Measurements from ENCODE around the gene C9orf153.
A peak's percentile ranks its signal among the peaks of the same experiment; 100 is the strongest.
"Not testable (repeated sequence)": the region's sequence is repeated elsewhere in the genome, so short reads cannot be mapped to it uniquely, and the experiment has no call there.

Gene C9orf153

DNA sequence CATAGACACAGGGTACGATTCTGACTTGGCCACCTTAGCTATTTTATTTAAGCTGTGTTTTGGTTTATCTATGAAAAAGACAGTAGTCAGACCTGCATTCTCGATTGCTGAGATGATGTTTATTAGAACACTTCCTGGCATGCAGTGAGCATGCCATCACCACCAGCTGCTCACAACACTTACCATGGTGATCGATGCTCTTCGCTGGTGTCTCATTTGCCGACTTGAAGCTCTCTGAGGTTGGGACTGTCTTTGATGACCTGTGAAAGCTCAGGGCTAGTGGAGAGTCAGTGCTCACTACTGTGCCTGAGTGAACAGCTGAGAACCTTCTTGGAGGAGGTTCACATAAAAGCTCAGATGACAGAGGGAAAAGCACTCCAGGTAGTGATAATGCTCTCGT, 4.4 kb upstream of the C9orf153 start:
- DNase-seq (no peak), ATAC-seq (no peak)

DNA sequence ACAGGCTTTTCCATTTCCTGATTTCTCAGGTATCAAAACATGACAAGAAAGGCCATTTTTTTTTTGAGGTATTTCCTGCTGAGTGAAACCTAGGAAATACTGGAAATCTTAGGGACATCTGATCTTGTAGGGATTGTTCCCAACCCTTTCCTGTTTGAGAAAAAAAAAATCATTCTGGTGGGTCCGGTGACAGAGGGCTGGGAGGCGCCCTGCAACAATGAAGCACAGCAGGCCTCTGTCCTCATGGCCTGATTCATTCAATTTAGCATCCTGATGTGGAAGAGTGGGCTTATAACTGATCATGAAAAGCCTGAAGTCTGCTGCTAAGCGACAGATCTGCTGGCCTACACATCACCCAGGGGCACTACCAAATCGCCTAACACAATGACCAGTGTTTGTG, 3.0 kb upstream of the C9orf153 start:
- DNase-seq = no peak
- no peak for ATAC-seq

DNA sequence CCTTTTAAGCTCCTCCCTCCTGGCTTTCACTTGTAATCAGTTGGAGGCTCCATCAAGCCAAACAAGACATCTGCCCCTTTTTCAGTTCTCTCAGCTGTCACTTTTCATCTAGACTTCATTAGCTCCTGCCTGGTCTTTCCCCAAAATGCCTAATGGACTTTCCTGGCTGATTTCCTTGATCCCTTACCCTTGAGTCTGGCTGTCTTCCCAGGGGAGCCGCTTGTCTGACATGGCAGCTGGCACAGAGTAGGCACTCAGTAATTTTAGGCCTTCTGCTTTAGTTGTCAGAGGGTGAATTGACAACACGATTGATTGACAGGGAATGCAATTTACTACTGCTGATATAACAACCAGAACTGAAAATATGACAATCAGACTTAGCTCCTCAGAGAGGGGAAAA, 2.1 kb downstream of the C9orf153 start:
- DNase-seq (no peak), ATAC-seq (no peak)

DNA sequence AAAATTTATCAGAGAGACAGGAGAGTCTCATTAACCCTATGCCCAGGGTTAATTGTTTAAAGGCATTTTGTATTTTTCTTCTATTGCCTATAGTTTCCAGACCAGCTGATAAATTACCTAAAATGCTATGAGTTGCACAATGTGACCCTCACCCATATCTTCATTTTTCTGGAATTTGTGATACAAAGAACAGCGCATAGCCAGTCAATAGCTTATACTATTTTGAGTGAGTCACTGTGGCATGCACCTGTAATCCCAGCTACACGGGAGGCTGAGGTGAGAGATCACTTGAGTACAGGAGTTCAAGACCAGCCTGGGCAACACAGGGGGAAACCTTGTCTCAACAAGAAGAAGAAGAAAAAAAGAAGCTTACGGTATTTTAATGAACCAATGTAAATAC, 2.8 kb downstream of the C9orf153 start:
- DNase-seq (no peak), ATAC-seq (no peak)

DNA sequence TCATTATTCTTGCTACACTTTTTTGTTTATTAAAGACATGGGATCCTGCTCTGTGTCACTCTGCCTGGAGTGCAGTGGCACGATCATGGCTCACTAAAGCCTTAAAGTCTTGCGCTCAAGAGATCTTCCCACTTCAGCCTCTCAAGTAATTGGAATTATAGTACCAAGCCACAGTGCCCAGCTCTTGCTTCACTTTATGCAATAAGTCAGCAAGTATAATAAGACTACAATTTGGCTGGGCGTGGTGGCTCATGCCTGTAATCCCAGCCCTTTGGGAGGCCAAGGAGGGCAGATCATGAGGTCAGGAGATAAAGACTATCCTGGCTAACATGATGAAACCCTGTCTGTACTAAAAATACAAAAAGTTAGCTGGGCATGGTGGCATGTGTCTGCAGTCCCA, 5.9 kb downstream of the C9orf153 start:
- ATAC-seq (no peak), DNase-seq (no peak)

DNA sequence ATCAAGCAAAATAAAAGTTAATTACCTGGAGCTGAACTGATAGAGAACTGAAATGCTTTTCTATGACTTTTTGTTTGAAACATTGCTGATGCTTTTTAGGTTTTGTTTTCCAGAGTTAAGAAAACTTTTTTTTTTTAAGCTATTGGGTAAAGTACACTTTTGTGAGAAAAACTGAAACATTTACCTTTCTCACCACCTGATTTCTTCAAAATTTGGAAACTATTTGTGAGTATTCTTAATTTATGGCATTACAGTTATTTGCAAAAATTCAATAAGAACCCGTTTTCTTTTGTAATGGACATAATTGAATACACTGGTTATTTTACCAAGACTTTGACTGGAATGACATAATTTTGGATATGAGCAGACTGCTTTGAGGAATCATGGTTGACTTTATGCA, 6.6 kb downstream of the C9orf153 start:
- no peak for ATAC-seq
- no peak for DNase-seq

DNA sequence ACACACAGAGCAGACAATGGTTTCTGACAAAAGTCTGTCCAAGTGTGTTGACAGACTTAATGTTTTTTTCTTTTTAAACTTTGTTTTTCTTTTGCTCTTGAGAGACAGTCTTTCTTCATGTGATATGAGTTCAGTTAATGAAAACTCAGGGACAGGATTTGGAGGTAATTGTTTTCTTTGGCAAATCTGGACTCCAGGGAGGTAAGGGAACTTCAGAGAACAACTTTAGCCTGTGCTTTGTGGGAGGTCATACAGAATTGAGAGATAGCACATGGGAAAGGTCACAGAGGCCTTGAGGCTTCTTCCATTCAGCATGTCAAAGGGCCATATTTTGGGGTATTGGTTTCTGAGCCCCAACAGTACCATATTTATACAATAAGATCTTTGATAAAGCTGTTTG, 9.3 kb downstream of the C9orf153 start:
- ATAC-seq (no peak), DNase-seq (no peak)

DNA sequence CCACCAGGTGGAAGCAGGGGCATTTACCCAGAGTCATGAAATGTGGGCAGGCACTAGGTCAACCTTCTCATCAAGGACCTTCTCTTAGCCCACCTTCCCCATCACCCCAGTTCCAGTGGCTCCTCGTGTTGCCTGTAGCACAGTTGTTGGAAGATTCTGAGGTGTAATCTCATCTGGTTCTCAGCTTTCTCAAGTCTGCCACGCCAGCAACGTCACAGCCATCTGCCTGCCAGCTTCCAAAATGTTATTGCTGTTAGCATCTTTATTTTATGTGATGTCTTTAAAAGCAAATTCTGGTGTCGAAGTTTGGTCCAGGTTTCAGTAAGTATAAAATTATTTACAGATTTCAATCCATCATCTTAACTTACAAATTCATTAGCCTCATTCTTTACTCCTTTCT, 10.7 kb downstream of the C9orf153 start:
- DNase-seq (no peak), ATAC-seq (no peak)

DNA sequence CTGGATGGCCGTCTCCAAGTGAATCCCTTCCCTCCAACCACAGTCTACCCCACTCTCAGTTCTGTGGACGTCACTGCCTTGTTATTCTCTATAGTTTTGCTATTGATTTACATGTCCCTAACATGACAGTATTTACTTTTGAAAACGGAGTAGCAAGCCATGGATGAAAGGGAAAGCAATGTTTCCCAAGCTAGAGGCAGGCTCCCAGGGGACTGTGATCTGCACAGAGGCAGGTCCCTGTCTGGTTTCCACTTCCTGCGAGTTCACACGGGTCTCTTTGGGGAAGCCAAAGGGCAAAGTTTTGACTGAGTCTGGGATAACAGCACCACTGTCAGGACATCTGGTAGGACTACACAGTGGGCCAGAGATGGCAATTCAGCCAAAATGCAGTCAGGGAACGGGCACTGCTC, 12.7 kb downstream of the C9orf153 start:
- ATAC-seq (no peak), DNase-seq (no peak)

DNA sequence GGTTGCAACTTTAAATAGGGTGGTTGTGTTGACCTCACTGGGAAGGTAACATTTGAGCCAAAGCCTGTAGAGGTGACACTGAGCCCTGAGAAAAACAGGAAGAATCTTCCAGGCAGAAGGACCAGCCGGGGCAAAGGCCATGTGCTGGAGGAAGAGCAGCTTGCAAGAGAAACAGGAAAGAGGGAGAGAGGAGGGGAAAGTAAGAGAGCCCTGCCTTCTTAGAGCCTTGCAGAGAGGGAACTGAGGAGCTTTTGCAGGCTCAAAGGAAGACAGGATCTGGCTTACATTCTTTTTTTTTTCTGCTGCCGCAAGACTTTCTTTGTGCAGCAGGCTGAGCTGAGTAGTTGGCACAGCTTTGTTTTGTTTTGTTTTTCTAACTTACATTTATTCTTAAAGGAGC, 17.4 kb downstream of the C9orf153 start:
- ATAC-seq (no peak), DNase-seq (no peak)

DNA sequence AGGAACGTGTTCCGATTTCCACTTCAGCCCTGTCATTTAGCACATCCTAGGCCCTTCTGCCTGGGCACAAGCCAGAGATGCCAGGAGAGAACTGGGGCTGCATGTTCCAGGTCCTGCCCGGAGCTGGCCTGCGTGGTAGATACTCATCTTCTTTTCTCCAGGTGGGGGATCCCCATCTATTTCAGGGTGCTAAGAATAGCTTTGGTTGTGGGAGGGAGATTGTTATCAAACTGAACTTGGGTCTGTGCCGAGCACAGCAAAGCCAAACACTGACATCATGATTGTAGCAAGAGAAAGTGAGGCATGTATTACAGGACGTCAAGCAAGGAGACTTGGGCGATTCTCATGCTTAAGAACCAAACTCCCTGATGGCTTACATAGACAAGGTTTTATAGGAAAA, 18.2 kb downstream of the C9orf153 start:
- peak; percentile 14 for ATAC-seq
- no peak for DNase-seq

DNA sequence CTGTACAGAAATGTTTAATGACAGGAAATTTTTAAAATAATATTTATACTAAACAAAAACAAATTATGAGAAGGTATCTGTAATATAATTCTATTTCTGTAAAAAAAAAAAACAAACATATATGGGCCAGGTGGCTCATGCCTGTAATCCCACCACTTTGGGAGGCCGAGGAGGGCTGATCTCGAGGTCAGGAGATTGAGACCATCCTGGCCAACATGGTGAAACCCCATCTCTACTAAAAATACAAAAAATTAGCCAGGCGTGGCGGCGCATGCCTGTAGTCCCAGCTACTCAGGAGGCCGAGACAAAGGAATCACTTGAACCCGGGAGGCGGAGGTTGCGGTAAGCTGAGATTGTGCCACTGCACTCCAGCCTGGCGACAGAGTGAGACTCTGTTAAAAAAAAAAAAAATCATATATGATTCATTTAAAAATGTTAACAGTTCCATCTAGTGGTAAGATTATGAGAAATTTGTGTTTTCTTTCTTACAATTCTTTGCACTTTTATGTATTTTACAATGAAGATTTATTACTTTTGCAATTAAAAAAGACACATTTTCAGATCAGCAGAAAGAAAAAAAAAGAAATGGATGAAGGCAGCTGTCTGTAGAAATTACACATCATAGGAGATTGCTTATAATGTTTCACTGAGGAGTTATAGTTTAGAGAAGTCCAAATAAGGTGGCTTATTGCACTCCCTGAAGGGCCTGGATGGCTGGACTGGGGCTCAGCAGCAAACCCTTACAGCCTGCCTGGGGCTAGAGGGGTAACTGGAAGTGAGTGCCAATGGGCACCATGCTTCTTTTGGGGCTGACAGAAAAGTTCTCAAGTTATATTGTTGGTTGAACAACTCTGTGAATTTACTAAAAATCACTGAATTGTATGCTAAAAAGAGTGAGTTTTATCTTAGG, 20.3 kb downstream of the C9orf153 start:
- DNase-seq = no peak
- ATAC-seq = no peak

DNA sequence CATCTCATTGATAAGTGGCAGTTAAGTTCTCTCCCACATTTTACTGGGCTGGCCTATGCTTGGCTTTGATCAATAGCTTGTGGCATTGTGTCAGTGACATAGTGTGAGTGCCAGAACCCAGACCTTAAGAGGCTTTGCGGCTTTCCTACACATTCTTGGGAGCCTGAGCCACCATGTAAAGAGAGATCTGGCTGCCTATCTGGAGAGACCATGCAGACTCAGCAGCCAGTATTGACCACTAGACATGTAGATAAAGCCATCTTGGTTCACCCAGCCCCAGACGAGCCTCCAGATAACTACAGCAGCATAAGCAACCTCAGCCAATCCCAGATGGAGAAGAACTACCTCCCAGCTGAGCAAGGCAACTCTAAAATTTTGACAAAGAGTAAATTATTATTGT, 28.6 kb downstream of the C9orf153 start:
- DNase-seq (no peak), ATAC-seq (no peak)

DNA sequence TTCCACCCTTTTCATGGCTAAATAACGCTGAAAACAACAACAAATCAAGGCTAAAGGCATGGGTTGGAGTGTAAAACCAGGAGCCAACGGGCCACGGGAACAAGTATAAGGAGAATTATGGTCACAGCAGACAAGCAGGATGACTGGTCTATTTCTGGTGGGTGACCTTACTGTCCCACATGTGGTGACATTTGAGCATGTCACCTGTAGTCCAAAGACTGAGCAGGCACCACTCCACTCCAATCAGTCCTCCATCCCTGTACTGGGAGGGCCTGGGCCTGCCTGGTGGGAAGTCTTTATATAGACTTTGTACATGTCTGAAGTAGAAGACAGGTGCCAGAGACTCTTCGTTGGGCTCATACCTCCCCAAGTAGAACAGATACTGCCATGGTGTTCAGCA, 36.8 kb downstream of the C9orf153 start:
- no peak for DNase-seq
- ATAC-seq = no peak

DNA sequence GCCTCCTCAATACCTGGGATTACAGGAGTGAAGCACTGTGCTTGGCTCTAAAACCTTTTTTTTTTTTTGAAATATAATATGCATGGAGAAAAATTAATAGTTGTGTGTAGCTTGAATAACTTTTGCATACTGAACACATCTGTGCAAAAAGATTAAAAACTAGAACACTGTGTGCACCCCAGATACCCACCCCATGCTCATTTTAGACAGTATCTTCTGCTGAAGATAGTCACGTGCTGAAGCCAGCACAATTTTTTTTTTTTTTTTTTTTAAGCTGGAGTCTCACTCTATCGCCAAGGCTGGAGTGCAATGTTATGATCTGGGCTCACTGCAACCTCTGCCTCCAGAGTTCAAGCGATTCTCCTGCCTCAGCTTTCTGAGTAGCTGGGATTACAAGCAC, 39.9 kb downstream of the C9orf153 start:
- ATAC-seq = no peak
- DNase-seq = no peak

DNA sequence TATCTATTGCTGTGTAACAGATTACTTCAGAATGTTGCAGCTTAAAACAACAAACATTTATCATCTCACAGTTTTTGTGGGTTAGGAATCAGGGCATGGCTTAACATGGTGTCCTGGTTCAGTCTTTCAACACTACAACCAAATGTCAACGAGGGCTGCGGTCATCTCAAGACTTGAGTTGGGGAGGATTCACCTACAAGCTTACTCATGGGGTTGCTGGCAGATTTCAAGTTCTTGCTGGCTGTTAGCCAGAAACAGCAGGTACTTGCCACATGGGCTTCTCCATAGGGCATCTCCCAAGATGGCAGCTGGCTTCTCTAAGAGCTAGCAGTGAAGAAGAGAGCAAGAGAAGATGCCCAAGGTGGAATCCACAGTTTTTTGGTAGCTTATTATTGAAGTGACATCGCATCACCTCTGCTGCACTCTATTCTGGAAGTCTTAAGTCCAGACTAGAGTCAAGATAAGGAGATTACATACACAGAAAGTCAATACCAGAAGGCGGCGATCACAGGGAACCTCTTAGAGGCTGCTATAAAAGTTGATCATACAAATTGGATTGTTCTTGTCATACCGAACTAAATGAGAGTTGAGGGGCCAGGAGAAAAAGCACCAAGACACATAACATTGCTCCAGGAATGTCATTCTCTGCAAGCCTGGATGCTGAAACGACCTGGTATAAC, 42.2 kb downstream of the C9orf153 start:
- ATAC-seq (no peak), DNase-seq (no peak)

DNA sequence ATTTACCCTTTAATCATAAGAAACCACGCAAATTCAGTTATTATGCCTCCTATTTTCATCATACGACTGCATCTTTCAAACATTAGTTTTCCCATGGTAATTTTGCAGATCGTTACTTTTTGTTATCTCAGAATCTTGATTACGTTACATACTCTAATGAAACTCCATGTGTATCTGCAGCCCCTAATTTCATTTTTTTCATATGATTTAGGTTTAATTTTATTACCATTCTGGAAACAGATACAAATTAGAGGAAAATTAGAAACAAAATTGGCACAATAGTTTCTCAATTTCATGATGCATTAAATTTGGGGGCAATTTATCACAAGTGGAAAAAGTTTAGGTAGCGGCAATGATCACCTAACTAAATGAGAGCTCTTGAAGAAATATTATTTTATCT, 52.3 kb downstream of the C9orf153 start:
- DNase-seq = no peak
- ATAC-seq = no peak

DNA sequence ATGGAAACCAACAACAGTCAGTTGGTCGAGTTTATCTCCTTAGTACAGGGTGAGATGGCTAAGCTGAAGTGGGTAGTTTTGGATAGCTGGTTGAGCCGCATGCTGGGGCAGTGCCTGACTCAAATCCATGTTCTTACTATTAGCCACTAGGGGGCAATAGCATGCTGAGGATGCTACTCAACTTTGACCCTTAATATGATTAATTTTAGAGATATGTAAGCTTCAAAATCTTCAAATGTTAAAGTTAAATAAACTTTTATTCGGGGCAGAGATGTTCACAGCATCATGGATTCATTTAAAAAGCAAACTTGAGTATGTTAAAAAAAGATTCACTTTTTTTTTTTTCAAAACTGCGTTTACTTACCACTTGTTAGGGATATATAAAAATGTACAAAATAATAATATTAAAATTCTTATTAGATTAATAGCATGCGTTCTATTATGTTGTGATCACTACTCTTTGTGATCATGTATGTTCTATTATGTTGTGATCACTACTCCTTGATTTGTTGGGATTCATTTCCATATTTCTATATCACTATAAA, 57.0 kb downstream of the C9orf153 start:
- no peak for ATAC-seq
- DNase-seq = peak; percentile 6

DNA sequence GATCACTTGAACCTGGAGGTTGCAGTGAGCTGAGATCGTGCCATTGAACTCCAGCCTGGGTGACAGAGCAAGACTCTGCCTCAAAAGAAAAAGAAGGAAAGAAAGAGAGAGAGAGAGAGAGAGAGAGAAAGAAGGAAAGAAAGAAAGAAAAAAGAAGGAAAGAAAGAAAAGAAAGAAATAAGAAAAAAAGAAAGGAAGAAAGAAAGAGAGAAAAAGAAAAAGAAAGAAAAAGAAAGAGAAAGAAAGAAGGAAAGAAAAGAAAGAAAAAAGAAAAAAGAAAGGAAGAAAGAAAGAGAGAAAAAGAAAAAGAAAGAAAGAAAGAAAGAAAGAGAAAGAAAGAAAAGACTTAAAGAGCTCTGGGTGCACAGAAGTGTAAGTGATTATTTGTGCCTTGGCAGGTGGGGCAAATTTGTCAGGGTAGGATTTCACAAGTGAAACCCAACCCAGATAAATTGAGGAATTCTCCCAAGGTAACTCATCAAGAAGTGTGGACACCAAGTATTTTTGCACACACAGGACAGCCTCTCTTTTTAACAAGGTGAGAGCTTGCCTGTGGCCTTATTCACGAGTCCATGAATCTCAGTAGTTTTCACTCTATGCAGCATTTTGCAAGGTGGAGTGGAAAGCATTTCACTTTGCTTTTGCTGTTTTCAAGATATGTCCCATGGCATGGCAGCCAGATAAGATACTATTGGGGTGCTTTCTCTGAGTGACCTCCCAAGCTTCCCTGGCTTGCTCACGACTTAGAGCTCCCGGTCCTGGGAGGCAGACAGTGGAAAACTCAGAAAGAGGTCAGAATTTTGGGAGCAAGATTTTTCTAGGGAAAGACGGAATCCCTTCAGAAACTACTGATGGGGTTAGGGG, 57.8 kb downstream of the C9orf153 start:
- DNase-seq (no peak), ATAC-seq (no peak)

DNA sequence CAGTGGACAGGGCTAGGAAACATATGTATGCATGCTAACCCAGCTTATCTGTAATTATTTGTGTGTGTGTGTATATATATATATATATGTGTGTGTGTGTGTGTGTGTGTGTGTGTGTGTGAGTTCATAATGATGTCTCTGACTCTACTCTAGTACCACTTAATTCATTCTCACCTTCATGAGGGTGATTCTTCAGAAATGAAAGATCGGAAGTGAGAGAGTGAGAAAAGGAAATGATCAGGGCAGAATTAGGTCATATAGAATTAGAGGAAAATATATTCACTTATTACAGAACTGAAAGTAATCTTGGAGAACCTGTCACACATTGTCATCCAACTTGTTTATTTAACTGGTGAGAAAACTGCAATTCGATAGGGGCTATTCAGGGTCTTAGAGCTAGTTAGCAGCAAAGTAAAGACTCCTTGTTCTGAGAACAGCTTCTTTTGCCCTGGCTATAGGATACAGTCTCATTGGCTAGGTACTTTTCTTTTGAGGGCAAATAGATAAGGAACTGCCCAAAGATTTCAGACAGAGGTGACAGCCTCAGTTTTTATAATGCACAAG, 58.8 kb downstream of the C9orf153 start:
- DNase-seq (no peak), ATAC-seq (no peak)

DNA sequence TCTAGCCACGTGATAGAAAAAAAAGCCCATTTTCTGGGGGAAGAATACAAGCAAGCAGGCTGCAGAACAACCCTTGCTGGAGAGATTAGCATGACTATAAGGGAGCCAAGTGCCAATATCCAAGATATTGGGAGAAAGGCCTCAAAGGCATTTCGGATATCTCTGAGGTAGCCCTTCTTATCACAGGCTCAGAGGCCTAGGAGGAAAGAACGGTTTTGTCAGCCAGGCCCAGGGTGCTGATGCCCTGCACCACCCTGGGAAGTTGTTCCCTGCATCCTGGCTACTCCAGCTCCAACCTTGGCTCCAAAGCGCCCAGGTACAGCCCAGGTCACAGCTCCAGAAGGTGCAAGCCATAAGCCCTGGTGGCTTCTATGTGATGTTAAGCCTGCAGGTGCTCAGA, 66.4 kb downstream of the C9orf153 start:
- ATAC-seq (no peak), DNase-seq (no peak)

DNA sequence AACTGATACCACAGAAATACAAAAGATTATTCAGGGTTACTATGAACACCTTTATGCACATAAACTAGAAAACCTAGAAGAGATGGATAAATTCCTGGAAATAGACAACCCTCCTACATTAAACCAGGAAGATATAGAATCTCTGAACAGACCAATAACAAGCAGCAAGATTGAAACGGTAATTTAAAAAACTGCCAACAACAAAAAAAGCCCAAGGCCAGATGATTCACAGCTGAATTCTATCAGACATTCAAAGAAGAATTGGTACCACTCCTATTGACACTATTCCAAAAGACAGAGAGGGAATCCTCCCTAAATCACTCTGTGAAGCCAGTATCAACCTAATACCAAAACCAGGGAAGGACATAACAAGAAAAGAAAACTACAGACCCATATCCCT, 68.8 kb downstream of the C9orf153 start:
- not testable (repeated sequence) for ATAC-seq

More for the DNA sequence above, 68.8 kb downstream of the C9orf153 start:
- DNase-seq = not testable (repeated sequence)

Measured in stimulated activated naive CD8-positive, alpha-beta T cell treated with anti-CD3 and anti-CD28 coated beads, Interleukin-15, Interleukin-2, amounts not matched to agents 100 U/mL and 50 U/mL, for 24 hours (primary cell).